Upper lobe of left lung (tissue), 6 donors: ENCODE results near the gene CDH12. TPM values are rescaled to one million over a fixed set of nuclear protein-coding genes. Genes with fewer than 3 reads are reported as not detected.
"Not testable (repeated sequence)": the region's sequence is repeated elsewhere in the genome, so short reads cannot be mapped to it uniquely, and the experiment has no call there.

Experiments
- ATAC-seq, 2 donors: fragments of 200-7000 bp; cut with Tn5 transposase; one replicate each; pipeline ENCODE4 v1.9.1; 2022; ENCODE audit warnings: mild to moderate bottlenecking in 2 of 2, moderate library complexity in 2 of 2; ENCODE audit not compliant: low FRiP score in 2 of 2
- DNase-seq, 2 donors: peaks; one replicate each; pipeline ENCODE4 v3.0.0-alpha.2; 2019 to 2020
- H3K27ac ChIP-seq, 4 donors: fragments of 200-600 bp; sonication (generic); one replicate each; pipeline ENCODE4 v1.5.1; 2016 to 2019
- H3K27me3 ChIP-seq, 4 donors: fragments of 200-600 bp; sonication (generic); one replicate each; pipeline ENCODE4 v1.5.1; 2017 to 2019
- H3K36me3 ChIP-seq, 4 donors: fragments of 200-600 bp; sonication (generic); one replicate each; pipeline ENCODE4 v1.5.1; 2016 to 2019
- H3K4me1 ChIP-seq, 4 donors: fragments of 200-600 bp; sonication (generic); one replicate each; pipeline ENCODE4 v1.5.1; 2018 to 2019
- H3K4me3 ChIP-seq, 4 donors: fragments of 200-600 bp; sonication (generic); one replicate each; pipeline ENCODE4 v1.5.1; 2017 to 2019; ENCODE audit warnings: mild to moderate bottlenecking in 2 of 4, moderate library complexity in 1 of 4
- H3K9me3 ChIP-seq, 4 donors: fragments of 200-600 bp; sonication (generic); one replicate each; pipeline ENCODE4 v1.5.1; 2018 to 2019
- EP300 ChIP-seq, 4 donors: sonication (generic); formaldehyde crosslinking; IDR thresholded peaks; one replicate each; pipeline ENCODE4 v1.5.1; 2017; ENCODE audit warnings: antibody characterized with exemption in 4 of 4, control low read depth in 2 of 4
- POLR2A ChIP-seq, 4 donors: fragments of 450-650 bp; IDR thresholded peaks; one replicate each; pipeline ENCODE4 v1.5.1; 2016 to 2017; ENCODE audit warnings: antibody characterized with exemption in 4 of 4, mild to moderate bottlenecking in 2 of 4
- POLR2AphosphoS5 ChIP-seq, 2 donors: sonication (generic); formaldehyde crosslinking; IDR thresholded peaks; one replicate each; pipeline ENCODE4 v1.5.1; 2017; ENCODE audit warnings: antibody characterized with exemption in 2 of 2
- WGBS, 2 donors: methylation state at CpG; one replicate each; pipeline ENCODE4 v1.1.5; 2017 to 2018; 5-methylcytosine and 5-hydroxymethylcytosine counted together
- total RNA-seq, 6 donors: library from RNA; depleted of rRNA in 4 of 6; stranded (reverse); fragments of >200 nt in 4 of 6; gene quantifications; one replicate each; pipeline versions ENCODE4 v1.1.0 to v1.2.1, GENCODE V29; 2016 to 2021
- TF ChIP-seq, protein P1 (sequence below), 6 experiments: fragments of 450-650 bp in 4 of 6; fragments of 200-600 bp in 2 of 6; sonication (generic) in 2 of 6; IDR thresholded peaks; one replicate each; pipeline ENCODE4 v1.5.1; 2016 to 2019; ENCODE audit warnings: antibody characterized with exemption in 6 of 6
- donor health status: DM: no; HTN: no; CAD: no; lungs with moderate emphysema.
- donor health status: DM: no; HTN: yes; CAD: no; lungs with severe emphysema.

CDH12 gene
- total RNA-seq, 6 donors from 2014 or later: 0.10 to 0.49 TPM; not detected in 4

DNA sequence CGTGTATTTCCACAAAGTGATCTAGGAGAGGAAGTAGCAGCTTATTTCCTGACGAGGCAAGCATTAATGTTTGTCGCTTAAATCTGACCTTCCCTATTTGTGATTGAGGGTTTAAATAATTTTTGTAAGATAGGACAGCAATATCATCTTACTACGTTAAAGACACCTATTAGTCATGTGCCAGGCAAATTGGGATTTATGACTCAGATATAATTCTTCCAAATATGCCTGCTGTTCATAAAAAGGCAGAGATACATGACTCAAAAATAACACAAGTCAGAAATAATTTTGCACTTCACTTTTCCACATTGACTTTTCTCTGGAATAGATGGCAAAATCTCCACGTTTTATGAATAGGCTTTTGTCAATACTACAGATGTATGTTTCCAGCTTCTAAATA lies 43.0 kb upstream of the CDH12 start:
- Histone ChIP-seq H3K27me3 (no peaks in the 10 kb centered on the region), H3K4me3 (no peak overlapping the region), H3K36me3 (no peaks in the 10 kb centered on the region), H3K4me1 (no peaks in the 10 kb centered on the region), H3K27ac (no peak overlapping the region), H3K9me3 (peaks cover 0 to 4% (median 0%) of the 10 kb centered on the region in 4 donors)
- ATAC-seq: no peak
- 56 to 62% methylated on average over 5 of the region's 5 CpGs for WGBS, 2 donors
- TF ChIP-seq POLR2A (IDR thresholded peaks at IDR 0.05) (no peak), POLR2AphosphoS5 (IDR thresholded peaks at IDR 0.05) (no peak), EP300 (IDR thresholded peaks at IDR 0.05) (no peak)
- TF ChIP-seq, protein P1, sequence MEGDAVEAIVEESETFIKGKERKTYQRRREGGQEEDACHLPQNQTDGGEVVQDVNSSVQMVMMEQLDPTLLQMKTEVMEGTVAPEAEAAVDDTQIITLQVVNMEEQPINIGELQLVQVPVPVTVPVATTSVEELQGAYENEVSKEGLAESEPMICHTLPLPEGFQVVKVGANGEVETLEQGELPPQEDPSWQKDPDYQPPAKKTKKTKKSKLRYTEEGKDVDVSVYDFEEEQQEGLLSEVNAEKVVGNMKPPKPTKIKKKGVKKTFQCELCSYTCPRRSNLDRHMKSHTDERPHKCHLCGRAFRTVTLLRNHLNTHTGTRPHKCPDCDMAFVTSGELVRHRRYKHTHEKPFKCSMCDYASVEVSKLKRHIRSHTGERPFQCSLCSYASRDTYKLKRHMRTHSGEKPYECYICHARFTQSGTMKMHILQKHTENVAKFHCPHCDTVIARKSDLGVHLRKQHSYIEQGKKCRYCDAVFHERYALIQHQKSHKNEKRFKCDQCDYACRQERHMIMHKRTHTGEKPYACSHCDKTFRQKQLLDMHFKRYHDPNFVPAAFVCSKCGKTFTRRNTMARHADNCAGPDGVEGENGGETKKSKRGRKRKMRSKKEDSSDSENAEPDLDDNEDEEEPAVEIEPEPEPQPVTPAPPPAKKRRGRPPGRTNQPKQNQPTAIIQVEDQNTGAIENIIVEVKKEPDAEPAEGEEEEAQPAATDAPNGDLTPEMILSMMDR (IDR thresholded peaks at IDR 0.05): no peak
- no peak for DNase-seq

DNA sequence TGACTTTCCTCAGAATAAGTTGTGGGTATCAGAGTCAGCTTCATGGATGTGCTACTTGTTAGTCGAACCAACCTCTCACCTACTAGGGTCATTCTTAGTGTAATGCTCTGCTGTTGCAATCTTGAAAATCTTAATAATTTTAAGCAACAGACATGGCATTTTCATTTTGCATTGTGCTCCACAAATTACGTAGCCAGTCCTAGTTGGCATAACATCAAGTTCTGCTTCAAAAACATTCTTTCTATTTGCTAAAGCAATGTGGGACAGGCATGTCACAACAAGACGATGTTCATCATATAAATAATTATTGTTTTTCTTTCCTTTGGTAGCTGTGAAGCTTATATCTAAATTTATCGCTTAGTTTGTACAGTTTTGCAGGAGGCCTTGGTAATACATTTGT lies 39.3 kb upstream of the CDH12 start:
- Histone ChIP-seq H3K9me3 (no peaks in the 10 kb centered on the region), H3K4me1 (no peaks in the 10 kb centered on the region), H3K27ac (no peak overlapping the region), H3K4me3 (no peak overlapping the region), H3K27me3 (no peaks in the 10 kb centered on the region), H3K36me3 (no peaks in the 10 kb centered on the region)
- no peak for ATAC-seq
- TF ChIP-seq, protein P1 (IDR thresholded peaks at IDR 0.05): no peak
- TF ChIP-seq POLR2A (IDR thresholded peaks at IDR 0.05): no peak
- TF ChIP-seq POLR2AphosphoS5 (IDR thresholded peaks at IDR 0.05): no peak
- TF ChIP-seq EP300 (IDR thresholded peaks at IDR 0.05): no peak
- no peak for DNase-seq
- 65 to 68% methylated on average over 4 of the region's 4 CpGs for WGBS, 2 donors

DNA sequence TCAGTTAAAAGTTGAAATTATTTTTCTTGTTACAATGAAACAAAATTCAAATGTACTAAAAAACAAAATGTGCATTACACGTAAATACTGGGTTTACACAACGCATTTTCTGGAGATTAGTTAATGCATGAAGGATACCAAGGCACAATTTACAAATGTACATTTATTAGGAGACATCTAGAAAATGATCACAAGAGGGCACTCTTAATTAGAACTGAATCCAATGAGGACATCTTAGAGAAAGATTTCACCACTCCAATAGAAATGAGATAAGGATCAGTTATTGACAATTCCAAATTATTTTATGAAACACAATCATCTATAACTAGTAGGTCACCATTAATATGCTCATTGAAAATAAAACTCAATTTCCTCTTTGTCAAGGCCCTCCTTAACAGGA lies 36.6 kb upstream of the CDH12 start:
- no peak for ATAC-seq
- TF ChIP-seq EP300 (IDR thresholded peaks at IDR 0.05): no peak
- H3K4me1 ChIP-seq: no peaks in the 10 kb centered on the region

DNA sequence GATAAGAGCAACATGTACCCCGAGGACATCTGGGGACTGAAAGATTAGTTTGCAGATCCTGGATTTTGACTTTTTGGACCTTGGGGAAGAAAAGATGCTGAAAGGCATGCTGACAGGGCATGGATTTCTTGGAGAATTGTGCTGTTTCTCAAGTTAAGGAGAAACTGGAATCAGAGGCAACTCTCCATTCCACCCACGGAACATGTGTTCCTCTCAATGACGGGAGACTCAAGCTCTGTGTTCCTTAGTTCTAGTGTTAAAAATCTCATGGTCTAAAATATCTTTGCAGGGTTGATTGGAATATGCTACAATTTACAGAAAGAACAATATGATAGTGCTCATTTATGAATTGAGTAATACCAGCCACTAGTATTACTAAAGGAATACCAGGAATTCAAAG lies 34.4 kb upstream of the CDH12 start:
- no peak overlapping the region for H3K27ac ChIP-seq
- H3K4me3 ChIP-seq: no peak overlapping the region
- no peaks in the 10 kb centered on the region for H3K9me3 ChIP-seq
- H3K4me1 ChIP-seq: no peaks in the 10 kb centered on the region
- DNase-seq: no peak
- TF ChIP-seq EP300 (IDR thresholded peaks at IDR 0.05): no peak
- no peak for TF ChIP-seq POLR2A (IDR thresholded peaks at IDR 0.05)
- TF ChIP-seq POLR2AphosphoS5 (IDR thresholded peaks at IDR 0.05): no peak
- TF ChIP-seq, protein P1 (IDR thresholded peaks at IDR 0.05): no peak
- WGBS, 2 donors: 72 to 75% methylated on average over 3 of the region's 3 CpGs
- H3K27me3 ChIP-seq: no peaks in the 10 kb centered on the region
- ATAC-seq: no peak
- H3K36me3 ChIP-seq: no peaks in the 10 kb centered on the region

More for the DNA sequence above, 36.6 kb upstream of the CDH12 start:
- Histone ChIP-seq H3K4me3 (no peak overlapping the region), H3K36me3 (no peaks in the 10 kb centered on the region), H3K27me3 (no peaks in the 10 kb centered on the region), H3K27ac (no peak overlapping the region), H3K9me3 (no peaks in the 10 kb centered on the region)
- DNase-seq: no peak
- 73 to 81% methylated on average over 2 of the region's 2 CpGs for WGBS, 2 donors

GRCh38 chr5:22858911-22859310 lies 5.8 kb upstream of the CDH12 start:
- H3K36me3 ChIP-seq, H3K9me3 ChIP-seq, H3K4me3 ChIP-seq, ATAC-seq, DNase-seq, H3K27ac ChIP-seq, H3K27me3 ChIP-seq, H3K4me1 ChIP-seq: not testable (repeated sequence)
- 72 to 89% methylated on average over 5 of the region's 5 CpGs for WGBS, 2 donors

GRCh38 chr5:22855824-22856223 lies 2.7 kb upstream of the CDH12 start:
- 72 to 73% methylated on average over 4 of the region's 4 CpGs for WGBS, 2 donors
- Histone ChIP-seq H3K27me3 (no peaks in the 10 kb centered on the region), H3K9me3 (no peaks in the 10 kb centered on the region), H3K4me3 (no peak overlapping the region), H3K4me1 (peaks cover 0 to 9% (median 0%) of the 10 kb centered on the region in 4 donors), H3K27ac (no peak overlapping the region), H3K36me3 (no peaks in the 10 kb centered on the region)
- no peak for ATAC-seq
- DNase-seq: no peak
- TF ChIP-seq, protein P1 (IDR thresholded peaks at IDR 0.05): no peak
- no peak for TF ChIP-seq EP300 (IDR thresholded peaks at IDR 0.05)
- no peak for TF ChIP-seq POLR2A (IDR thresholded peaks at IDR 0.05)
- no peak for TF ChIP-seq POLR2AphosphoS5 (IDR thresholded peaks at IDR 0.05)
